ENCODE measurements around the gene ASIC2. TPM values are rescaled to one million over a fixed set of nuclear protein-coding genes. Genes with fewer than 3 reads are reported as not detected.

ASIC2 gene
- 0.06 TPM for total RNA-seq

- DNase-seq (ENCODE audit: low spot score): peak; percentile 20
These were observed at the start of gene ASIC2 for GRCh38 chr17:33292981-33293867. TSS of gene ASIC2 (minus strand) at chr17:33293295.

GRCh38 chr17:33342025-33342424 lies 48.9 kb upstream of the ASIC2 start:
- DNase-seq (ENCODE audit: low spot score): no peak

GRCh38 chr17:33338242-33338641 lies 45.1 kb upstream of the ASIC2 start:
- DNase-seq (ENCODE audit: low spot score): no peak

GRCh38 chr17:33335491-33336173 lies 42.5 kb upstream of the ASIC2 start:
- DNase-seq (ENCODE audit: low spot score): no peak

- DNase-seq (ENCODE audit: low spot score): no peak
These were observed 41.6 kb upstream of the ASIC2 start for GRCh38 chr17:33334703-33335102.

GRCh38 chr17:33330877-33331276 lies 37.8 kb upstream of the ASIC2 start:
- no peak for DNase-seq (ENCODE audit: low spot score)

- peak; percentile 22 for DNase-seq (ENCODE audit: low spot score)
These were observed 35.0 kb upstream of the ASIC2 start for GRCh38 chr17:33328129-33328528.

GRCh38 chr17:33324736-33325135 lies 31.6 kb upstream of the ASIC2 start:
- no peak for DNase-seq (ENCODE audit: low spot score)

- DNase-seq (ENCODE audit: low spot score): no peak
These were observed 29.0 kb upstream of the ASIC2 start for GRCh38 chr17:33322063-33322462.

GRCh38 chr17:33318241-33318640 lies 25.1 kb upstream of the ASIC2 start:
- DNase-seq (ENCODE audit: low spot score): no peak

- DNase-seq (ENCODE audit: low spot score): no peak
These were observed 23.7 kb upstream of the ASIC2 start for GRCh38 chr17:33316746-33317145.

GRCh38 chr17:33310296-33310695 lies 17.2 kb upstream of the ASIC2 start:
- DNase-seq (ENCODE audit: low spot score): peak; percentile 76

- no peak for DNase-seq (ENCODE audit: low spot score)
These were observed 10.2 kb upstream of the ASIC2 start for GRCh38 chr17:33303254-33303653.

GRCh38 chr17:33302394-33302793 lies 9.3 kb upstream of the ASIC2 start:
- DNase-seq (ENCODE audit: low spot score): no peak

- no peak for DNase-seq (ENCODE audit: low spot score)
These were observed 7.1 kb upstream of the ASIC2 start for GRCh38 chr17:33300241-33300640.

GRCh38 chr17:33299115-33299514 lies 6.0 kb upstream of the ASIC2 start:
- DNase-seq (ENCODE audit: low spot score): no peak

- DNase-seq (ENCODE audit: low spot score): no peak
These were observed 4.5 kb upstream of the ASIC2 start for GRCh38 chr17:33297643-33298042.

- DNase-seq (ENCODE audit: low spot score): no peak
These were observed 1.9 kb upstream of the ASIC2 start for GRCh38 chr17:33294994-33295393.

GRCh38 chr17:33292201-33292980 lies 704 bp downstream of the ASIC2 start:
- no peak for DNase-seq (ENCODE audit: low spot score)

- peak; percentile 26 for DNase-seq (ENCODE audit: low spot score)
These were observed 1.6 kb downstream of the ASIC2 start for GRCh38 chr17:33291248-33292200.

- DNase-seq (ENCODE audit: low spot score): no peak
These were observed 2.8 kb downstream of the ASIC2 start for GRCh38 chr17:33290253-33290652.

All from mucosa of gallbladder (tissue), 1 donor.